ENCODE data around the gene GLS2.

DNA sequence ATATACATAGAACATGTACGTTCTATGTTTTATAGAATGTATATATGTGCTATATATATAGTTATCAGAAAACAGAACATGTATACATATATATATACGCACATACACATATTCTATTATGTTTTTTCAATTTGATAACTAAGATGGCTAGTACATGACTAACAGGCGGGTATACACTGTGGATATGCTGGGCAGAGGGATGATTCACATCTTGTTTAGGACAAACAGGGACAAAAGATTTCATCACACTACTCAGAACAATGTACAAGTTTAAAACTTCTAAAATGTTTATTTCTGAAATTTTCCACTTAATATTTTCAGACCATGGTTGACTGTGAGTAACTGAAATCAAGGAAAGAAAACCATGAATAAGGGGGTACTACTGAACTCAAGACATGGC is 56.1 kb downstream of the GLS2 start:
- TF ChIP-seq EZH2 (IDR thresholded peaks at IDR 0.05; ENCODE audit: borderline replicate concordance, low read length): no peak
- TF ChIP-seq, protein P1, sequence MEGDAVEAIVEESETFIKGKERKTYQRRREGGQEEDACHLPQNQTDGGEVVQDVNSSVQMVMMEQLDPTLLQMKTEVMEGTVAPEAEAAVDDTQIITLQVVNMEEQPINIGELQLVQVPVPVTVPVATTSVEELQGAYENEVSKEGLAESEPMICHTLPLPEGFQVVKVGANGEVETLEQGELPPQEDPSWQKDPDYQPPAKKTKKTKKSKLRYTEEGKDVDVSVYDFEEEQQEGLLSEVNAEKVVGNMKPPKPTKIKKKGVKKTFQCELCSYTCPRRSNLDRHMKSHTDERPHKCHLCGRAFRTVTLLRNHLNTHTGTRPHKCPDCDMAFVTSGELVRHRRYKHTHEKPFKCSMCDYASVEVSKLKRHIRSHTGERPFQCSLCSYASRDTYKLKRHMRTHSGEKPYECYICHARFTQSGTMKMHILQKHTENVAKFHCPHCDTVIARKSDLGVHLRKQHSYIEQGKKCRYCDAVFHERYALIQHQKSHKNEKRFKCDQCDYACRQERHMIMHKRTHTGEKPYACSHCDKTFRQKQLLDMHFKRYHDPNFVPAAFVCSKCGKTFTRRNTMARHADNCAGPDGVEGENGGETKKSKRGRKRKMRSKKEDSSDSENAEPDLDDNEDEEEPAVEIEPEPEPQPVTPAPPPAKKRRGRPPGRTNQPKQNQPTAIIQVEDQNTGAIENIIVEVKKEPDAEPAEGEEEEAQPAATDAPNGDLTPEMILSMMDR (IDR thresholded peaks at IDR 0.05; ENCODE audit: low read length): no peak
